HG02798 (cell line): ENCODE data around the gene ZNF664.

Experiments
- ATAC-seq: cut with Tn5 transposase; IDR thresholded peaks from one replicate; pipeline ENCODE4 v1.9.1; 2021; ENCODE audit warnings: mild to moderate bottlenecking; ENCODE audit not compliant: unreplicated experiment, poor library complexity

ZNF664 gene

GRCh38 chr12:124049451-124050094, 76.6 kb downstream of the ZNF664 start:
- no peak for ATAC-seq

GRCh38 chr12:124053851-124054250, 80.8 kb downstream of the ZNF664 start:
- no peak for ATAC-seq

- no peak for ATAC-seq
Measured at GRCh38 chr12:124055066-124055465, 82.1 kb downstream of the ZNF664 start.

DNA sequence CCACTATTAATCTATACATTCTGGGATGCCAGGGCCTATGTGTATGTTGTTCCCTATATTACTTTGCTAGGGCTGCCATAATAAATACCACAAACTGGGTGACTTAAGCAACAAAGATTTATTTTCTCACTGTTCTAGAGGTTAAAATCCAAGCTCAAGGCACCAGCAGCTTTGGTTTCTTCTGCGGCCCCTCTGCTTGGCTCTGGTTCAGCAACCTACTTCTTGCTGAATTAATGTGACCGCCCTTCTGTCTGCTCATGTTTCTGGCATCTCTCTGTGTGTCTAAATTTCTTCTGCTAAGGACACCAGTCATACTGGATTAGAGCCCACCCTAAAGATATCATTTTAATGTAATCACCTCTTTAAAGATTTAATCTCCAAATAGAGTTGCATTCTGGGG, 84.7 kb downstream of the ZNF664 start:
- no peak for ATAC-seq

DNA sequence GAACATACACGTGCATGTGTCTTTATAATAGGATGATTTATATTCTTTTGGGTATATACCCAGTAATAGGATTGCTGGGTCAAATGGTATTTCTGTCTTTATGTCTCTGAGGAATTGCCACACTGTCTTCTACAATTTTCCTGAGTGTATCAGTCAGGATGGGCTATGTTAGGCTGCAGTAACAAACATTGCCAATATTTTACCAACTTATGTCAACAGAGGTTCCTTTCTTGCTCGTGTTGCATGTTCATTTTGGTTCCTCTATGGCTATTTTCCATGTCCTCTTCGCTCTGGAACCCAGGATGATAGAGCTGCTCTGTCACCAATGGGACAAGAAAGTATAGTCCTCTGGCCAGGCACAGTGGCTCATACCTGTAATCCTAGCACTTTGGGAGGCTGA, 86.7 kb downstream of the ZNF664 start:
- ATAC-seq = no peak
